Temporal lobe (tissue), 1 donor: ENCODE data around the gene MTMR4. TPM values are rescaled to one million over a fixed set of nuclear protein-coding genes. Genes with fewer than 3 reads are reported as not detected.

Experiments used
- total RNA-seq: library from RNA; depleted of rRNA; stranded (reverse); fragments of >200 nt; gene quantifications from one replicate; pipeline ENCODE4 v1.2.3, GENCODE V29; 2014

The MTMR4 gene
- total RNA-seq, 1 donor from 2014 or later, result 93.2 TPM

Other genes with a start within 250 kb of the MTMR4 start
- 2.5 TPM for gene MPO, start 233.7 kb downstream of the MTMR4 start, total RNA-seq
- 32.5 TPM for gene TSPOAP1, start 185.8 kb downstream of the MTMR4 start, total RNA-seq
- 31.7 TPM for gene SUPT4H1, start 162.4 kb downstream of the MTMR4 start, total RNA-seq
- gene RNF43, start 97.1 kb downstream of the MTMR4 start, total RNA-seq, result 0.49 TPM
- under 0.01 TPM for gene HSF5, start 26.2 kb downstream of the MTMR4 start, total RNA-seq
- gene TEX14, start 177.4 kb upstream of the MTMR4 start, total RNA-seq, result 0.49 TPM
- 31.7 TPM for gene RAD51C, start 178.0 kb upstream of the MTMR4 start, total RNA-seq
- gene PPM1E, start 241.2 kb upstream of the MTMR4 start, total RNA-seq, result 51.6 TPM